GM23248 (cell line): Measurements from ENCODE around the gene SERPINA4.

Experiments
- EZH2 ChIP-seq: fragments of 200-600 bp; sonication (generic); IDR thresholded peaks from 2 replicates; pipeline ENCODE4 v1.6.1; 2018; ENCODE audit warnings: antibody characterized with exemption, mild to moderate bottlenecking; ENCODE audit not compliant: insufficient read depth, poor library complexity, severe bottlenecking
- EZH2phosphoT487 ChIP-seq: fragments of 200-600 bp; sonication (generic); IDR thresholded peaks from 2 replicates; pipeline ENCODE4 v1.6.1; 2018; ENCODE audit warnings: antibody characterized with exemption, moderate library complexity, mild to moderate bottlenecking, low read depth; ENCODE audit not compliant: insufficient read depth

- TF ChIP-seq EZH2 (no peak), EZH2phosphoT487 (no peak)
These were observed 44.0 kb upstream of the SERPINA4 start for GRCh38 chr14:94517248-94517640.
